Activated naive CD8-positive, alpha-beta T cell treated with anti-CD3 and anti-CD28 coated beads for 36 hours (primary cell): ENCODE data around the gene ZNF747. TPM values are rescaled to one million over a fixed set of nuclear protein-coding genes. Genes with fewer than 3 reads are reported as not detected.
"Not testable (repeated sequence)": the region's sequence is repeated elsewhere in the genome, so short reads cannot be mapped to it uniquely, and the experiment has no call there.

Experiments used
- DNase-seq: peaks from one replicate; pipeline ENCODE4 v3.0.0; 2021
- H3K27ac Mint-ChIP-seq: one replicate; pipeline ENCODE4 v1.8.0; 2022; ENCODE audit warnings: mild to moderate bottlenecking, moderate library complexity, mixed read lengths
- H3K27me3 Mint-ChIP-seq: one replicate; pipeline ENCODE4 v1.8.0; 2022; ENCODE audit warnings: mild to moderate bottlenecking, mixed read lengths
- H3K36me3 Mint-ChIP-seq: one replicate; pipeline ENCODE4 v1.8.0; 2021; ENCODE audit warnings: mild to moderate bottlenecking, mixed read lengths
- H3K4me1 Mint-ChIP-seq: one replicate; pipeline ENCODE4 v1.8.0; 2021; ENCODE audit warnings: mixed read lengths
- H3K4me3 Mint-ChIP-seq: one replicate; pipeline ENCODE4 v1.8.0; 2022; ENCODE audit warnings: mild to moderate bottlenecking, moderate library complexity, mixed read lengths
- H3K9me3 Mint-ChIP-seq: one replicate; pipeline ENCODE4 v1.8.0; 2022; ENCODE audit warnings: mixed read lengths
- total RNA-seq, 2 experiments: library from RNA; stranded (reverse); gene quantifications; one replicate each; pipeline ENCODE4 v1.2.3, GENCODE V29; 2021

ZNF747 gene
- total RNA-seq, 2 experiments from 2014 or later, result 10.9 to 11.2 TPM

GRCh38 chr16:30532285-30533145 lies 2.1 kb downstream of the ZNF747 start:
- Mint-ChIP-seq H3K27ac (peak overlapping the region; percentile 88), H3K4me3 (peak overlapping the region; percentile 81), H3K4me1 (peaks cover 35% of the 10 kb centered on the region), H3K36me3 (peaks cover 26% of the 10 kb centered on the region), H3K9me3 (no peaks in the 10 kb centered on the region), H3K27me3 (no peaks in the 10 kb centered on the region)
- DNase-seq, result no peak

- Mint-ChIP-seq H3K9me3 (no peaks in the 10 kb centered on the region), H3K36me3 (peaks cover 8% of the 10 kb centered on the region), H3K4me1 (peaks cover 28% of the 10 kb centered on the region), H3K4me3 (no peak overlapping the region), H3K27ac (peak overlapping the region; percentile 42), H3K27me3 (no peaks in the 10 kb centered on the region)
- DNase-seq, result no peak
These were observed 4.3 kb downstream of the ZNF747 start for GRCh38 chr16:30530163-30531037.

- Mint-ChIP-seq H3K4me1 (peaks cover 28% of the 10 kb centered on the region), H3K27ac (no peak overlapping the region), H3K9me3 (no peaks in the 10 kb centered on the region), H3K4me3 (no peak overlapping the region), H3K27me3 (no peaks in the 10 kb centered on the region), H3K36me3 (peaks cover 5% of the 10 kb centered on the region)
- DNase-seq, result no peak
These were observed 5.7 kb downstream of the ZNF747 start for GRCh38 chr16:30528799-30529457.

- Mint-ChIP-seq H3K36me3 (peaks cover 2% of the 10 kb centered on the region), H3K4me1 (peaks cover 23% of the 10 kb centered on the region), H3K27ac (peak overlapping the region; percentile 78), H3K4me3 (peak overlapping the region; percentile 79), H3K9me3 (no peaks in the 10 kb centered on the region), H3K27me3 (no peaks in the 10 kb centered on the region)
- DNase-seq, result no peak
These were observed 7.0 kb downstream of the ZNF747 start for GRCh38 chr16:30527635-30528178.

GRCh38 chr16:30526823-30527634 lies 7.6 kb downstream of the ZNF747 start:
- peaks cover 6% of the 10 kb centered on the region for H3K36me3 Mint-ChIP-seq
- H3K4me3 Mint-ChIP-seq, result peak overlapping the region; percentile 79
- no peaks in the 10 kb centered on the region for H3K9me3 Mint-ChIP-seq
- DNase-seq, result peak; percentile 98
- peak overlapping the region; percentile 78 for H3K27ac Mint-ChIP-seq
- H3K4me1 Mint-ChIP-seq, result peaks cover 23% of the 10 kb centered on the region
- no peaks in the 10 kb centered on the region for H3K27me3 Mint-ChIP-seq

GRCh38 chr16:30526137-30526822 lies 8.4 kb downstream of the ZNF747 start, which contains the start of gene ZNF768:
Gene ZNF768, minus strand, starts transcription at chr16:30526566. Its CDS starts 153 bp downstream, at chr16:30526413.
- DNase-seq, result peak; percentile 43
- H3K4me3 Mint-ChIP-seq, result peak within 1 kb of the TSS; percentile 83

GRCh38 chr16:30525844-30526136 lies 8.9 kb downstream of the ZNF747 start:
- Mint-ChIP-seq H3K4me1 (peaks cover 21% of the 10 kb centered on the region), H3K4me3 (peak overlapping the region; percentile 83), H3K36me3 (peaks cover 6% of the 10 kb centered on the region), H3K27me3 (no peaks in the 10 kb centered on the region), H3K9me3 (no peaks in the 10 kb centered on the region), H3K27ac (peak overlapping the region; percentile 42)
- DNase-seq, result no peak

More at GRCh38 chr16:30526137-30526822, 8.4 kb downstream of the ZNF747 start, which contains the start of gene ZNF768:
- peaks cover 22% of the 10 kb centered on the region for H3K4me1 Mint-ChIP-seq
- H3K36me3 Mint-ChIP-seq, result peaks cover 6% of the 10 kb centered on the region
- peak within 1 kb of the TSS; percentile 78 for H3K27ac Mint-ChIP-seq
- H3K9me3 Mint-ChIP-seq, result no peaks in the 10 kb centered on the region
- no peaks in the 10 kb centered on the region for H3K27me3 Mint-ChIP-seq

GRCh38 chr16:30524575-30525568 lies 9.8 kb downstream of the ZNF747 start:
- Mint-ChIP-seq H3K27me3 (no peaks in the 10 kb centered on the region), H3K9me3 (no peaks in the 10 kb centered on the region), H3K36me3 (peaks cover 12% of the 10 kb centered on the region), H3K4me1 (peaks cover 14% of the 10 kb centered on the region), H3K4me3 (peak overlapping the region; percentile 22), H3K27ac (no peak overlapping the region)
- DNase-seq, result no peak

GRCh38 chr16:30523768-30524574 lies 10.7 kb downstream of the ZNF747 start:
- Mint-ChIP-seq H3K27ac (no peak overlapping the region), H3K36me3 (peaks cover 21% of the 10 kb centered on the region), H3K4me3 (no peak overlapping the region), H3K9me3 (no peaks in the 10 kb centered on the region), H3K4me1 (peaks cover 12% of the 10 kb centered on the region), H3K27me3 (no peaks in the 10 kb centered on the region)
- no peak for DNase-seq

GRCh38 chr16:30522702-30523463 lies 11.8 kb downstream of the ZNF747 start:
- DNase-seq, H3K27me3 Mint-ChIP-seq, H3K4me3 Mint-ChIP-seq, H3K9me3 Mint-ChIP-seq: not testable (repeated sequence)
- Mint-ChIP-seq H3K36me3 (peaks cover 31% of the 10 kb centered on the region), H3K27ac (peak overlapping the region; percentile 51), H3K4me1 (peaks cover 12% of the 10 kb centered on the region)

GRCh38 chr16:30521873-30522641 lies 12.6 kb downstream of the ZNF747 start:
- no peak for DNase-seq
- H3K36me3 Mint-ChIP-seq, result peaks cover 38% of the 10 kb centered on the region
- peak overlapping the region; percentile 35 for H3K27ac Mint-ChIP-seq
- H3K4me3 Mint-ChIP-seq, result no peak overlapping the region
- peaks cover 12% of the 10 kb centered on the region for H3K4me1 Mint-ChIP-seq
- no peaks in the 10 kb centered on the region for H3K27me3 Mint-ChIP-seq
- H3K9me3 Mint-ChIP-seq, result no peaks in the 10 kb centered on the region
